ENCODE results near the gene ARID5A. TPM values are rescaled to one million over a fixed set of nuclear protein-coding genes. Genes with fewer than 3 reads are reported as not detected.

Gene ARID5A
- total and polyA plus RNA-seq, 2 of the 13 experiments (the other 11 are each of a cell fraction or from before 2014, with no cell fraction given): 6.0 to 9.5 TPM

DNA sequence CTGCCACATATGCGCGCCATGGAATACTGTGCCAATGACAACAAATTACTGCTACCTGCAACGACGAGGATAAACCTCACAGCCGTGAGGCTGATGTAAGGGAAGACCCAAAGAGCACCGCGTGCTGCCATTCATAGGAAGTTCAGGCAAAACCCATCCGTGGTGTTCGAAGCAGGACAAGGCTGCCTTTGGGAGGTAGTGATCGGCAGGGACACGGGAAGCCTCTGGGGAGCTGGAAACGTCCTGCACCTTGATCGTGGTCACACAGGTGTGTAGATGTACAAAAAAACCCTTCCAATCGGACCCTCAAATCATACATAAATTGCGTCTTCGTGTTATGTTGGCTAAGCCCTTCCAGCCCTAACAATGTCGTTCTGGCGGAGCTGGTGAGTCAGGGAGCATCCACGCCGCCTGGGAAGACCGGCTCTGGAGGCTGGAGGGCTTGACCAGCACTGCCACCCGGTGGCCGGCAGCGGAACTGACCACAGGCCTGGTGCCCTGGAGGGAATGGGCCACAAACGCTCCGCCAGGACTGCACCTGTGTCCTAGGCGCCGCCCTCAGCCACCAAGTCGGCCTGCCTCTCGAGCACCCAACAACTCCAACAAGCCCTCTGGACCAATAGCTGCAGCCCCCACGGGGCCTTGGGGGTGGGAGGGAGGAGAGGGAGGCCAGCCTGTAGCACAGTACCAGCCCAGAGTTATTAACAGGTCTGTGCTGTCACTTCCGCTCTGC lies 27.3 kb upstream of the ARID5A start:
- CTCF ChIA-PET (ENCODE audit: low intra/inter-chr PET ratio, low total read pairs): interaction anchor here (1.0 to 5.0 kb wide), 8 partner anchors 29 to 370 kb away, joined by 3 to 116 read pairs (median 6); partner anchors contain the start of gene SNRNP200
- ATAC-seq (peak; percentile 79), DNase-seq (ENCODE audit: low spot score) (peak; percentile 78), FAIRE-seq (peak; percentile 92)
- 35% methylated on average over 21 of the region's 32 CpGs for WGBS (ENCODE audit: low lambda C conversion rate)
- Histone ChIP-seq H3K9me3 (ENCODE audit: low read length) (no peaks in the 10 kb centered on the region), H3K9ac (ENCODE audit: insufficient read depth, low read depth, low read length) (no peak overlapping the region), H3K27ac (ENCODE audit: extremely low read length, insufficient read depth, low read length) (no peak overlapping the region), H3K36me3 (replicated peaks in 1 of 2; ENCODE audit: control insufficient read depth in 1 of 2, insufficient read depth in 2 of 2, low read length in 2 of 2) (no peaks in the 10 kb centered on the region), H3K4me1 (ENCODE audit: insufficient read depth, low read length) (peaks cover 51% of the 10 kb centered on the region), H3K4me3 (replicated peaks in 1 of 3; ENCODE audit: insufficient read depth in 1 of 3, low read depth in 2 of 3, low read length in 3 of 3) (peak overlapping the region in 1 of 3 experiments; percentile 36; a peak in 1 of 6 replicates), H2AFZ (ENCODE audit: low read length) (no peak overlapping the region), H4K20me1 (ENCODE audit: insufficient read depth, low read length) (no peaks in the 10 kb centered on the region), H3K79me2 (ENCODE audit: insufficient read depth, low read length) (no peaks in the 10 kb centered on the region), H3K4me2 (ENCODE audit: low read depth, low read length) (peak overlapping the region; percentile 43), H3K27me3 (ENCODE audit: control insufficient read depth in 1 of 2, insufficient read depth in 2 of 2, low read length in 2 of 2) (peaks cover 0 to 37% of the 10 kb centered on the region in 2 experiments; a peak in 3 of 5 replicates)
- in situ Hi-C loops (cut with HindIII; ENCODE audit: extremely low pct_ligation_motif_present, low pct_unique_long_range_greater_than_20kb): loop anchor here (5.0 to 25.0 kb wide), 2 partner anchors 102 to 372 kb away; partner anchors contain the start of genes ASTL and DUSP2
- no TSS peak for BruUV-seq (replicated peaks)
- intact Hi-C loops (cut with micrococcal nuclease; ENCODE audit: unreplicated experiment): loop anchor here (1.0 to 5.0 kb wide), 6 partner anchors 38 to 371 kb away; partner anchors contain the start of genes ASTL, CIAO1 and SNRNP200
- POLR2A ChIA-PET: interaction anchor here (0.6 to 1.6 kb wide), 3 partner anchors 102 to 271 kb away, joined by 3 to 15 read pairs (median 5); no protein-coding TSS in a partner anchor
- TF ChIP-seq CENPX (CRISPR knock-in tag; IDR thresholded peaks at IDR 0.05): no peak
- TF ChIP-seq ETS1 (CRISPR knock-in tag; IDR thresholded peaks at IDR 0.05): peak; percentile 33; the same call in 1 of the 2 replicates
- 0 out of 2 replicates have a peak, but pooled peaks have one; percentile 44 for TF ChIP-seq ZNF746 (CRISPR knock-in tag; IDR thresholded peaks at IDR 0.05)
- no peak for TF ChIP-seq ZNF10 (CRISPR knock-in tag; IDR thresholded peaks at IDR 0.05; ENCODE audit: borderline replicate concordance, low read depth)
- TF ChIP-seq TBP (CRISPR knock-in tag; IDR thresholded peaks at IDR 0.05): no peak
- TF ChIP-seq MIER3 (CRISPR knock-in tag; IDR thresholded peaks at IDR 0.05; ENCODE audit: borderline replicate concordance): peak; percentile 81; the same call in 1 of the 2 replicates
- no peak; the same call in 1 of the 2 replicates for TF ChIP-seq NFKBIZ (CRISPR knock-in tag; IDR thresholded peaks at IDR 0.05)
- TF ChIP-seq ASH2L (IDR thresholded peaks at IDR 0.05; ENCODE audit: insufficient read length, low read depth, low read length): peak; percentile 40
- no peak for TF ChIP-seq STAT5B (CRISPR knock-in tag; IDR thresholded peaks at IDR 0.05)
- no peak for TF ChIP-seq BCL3 (CRISPR knock-in tag; IDR thresholded peaks at IDR 0.05)
- TF ChIP-seq MXD1 (CRISPR knock-in tag; IDR thresholded peaks at IDR 0.05): peak; percentile 49
- TF ChIP-seq ZNF230 (CRISPR knock-in tag; IDR thresholded peaks at IDR 0.05): no peak
- no peak for TF ChIP-seq RNF219 (CRISPR knock-in tag; IDR thresholded peaks at IDR 0.05)
- TF ChIP-seq CBX2 (IDR thresholded peaks at IDR 0.05; ENCODE audit: low read depth, low read length): no peak
- TF ChIP-seq CBX2 (CRISPR knock-in tag; IDR thresholded peaks at IDR 0.05; ENCODE audit: low read depth): no peak
- TF ChIP-seq NRL (CRISPR knock-in tag; IDR thresholded peaks at IDR 0.05; ENCODE audit: borderline replicate concordance): peak; percentile 62
